Measurements from ENCODE around the gene MBNL2.

MBNL2 gene

DNA sequence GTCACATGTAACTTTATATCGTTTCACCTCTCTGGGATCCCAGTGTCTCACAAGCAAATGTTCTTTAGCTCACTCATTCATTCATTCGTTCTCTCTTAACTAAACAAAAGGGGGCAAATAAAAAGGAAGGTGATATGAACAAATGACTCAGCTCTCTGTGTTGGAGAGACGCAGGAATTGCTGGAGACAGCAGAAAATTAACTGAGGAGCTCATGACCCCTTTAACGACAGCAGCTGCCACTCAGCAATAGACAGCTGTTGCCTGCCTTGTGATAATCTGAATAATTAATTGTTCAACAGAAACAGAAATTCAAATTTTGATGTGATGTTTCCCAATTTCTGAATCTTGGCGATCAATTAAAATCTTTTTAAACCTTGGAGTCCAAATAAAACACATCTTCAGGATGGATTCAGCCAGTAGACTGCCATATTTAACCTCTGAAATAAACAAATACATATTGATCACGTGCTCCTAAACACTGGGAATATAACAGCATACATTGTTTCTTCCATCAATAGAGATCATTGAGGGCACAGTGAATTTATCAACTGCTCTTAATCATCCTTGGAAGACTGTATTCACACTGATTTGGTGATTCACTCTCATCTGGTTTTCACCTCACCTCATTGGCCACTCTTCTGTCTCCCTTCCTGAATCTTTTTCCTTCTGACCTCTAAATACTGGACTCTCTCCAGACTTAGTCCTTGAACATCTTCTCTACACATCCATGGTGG, 63.3 kb downstream of the MBNL2 start:
- TF ChIP-seq EZH2phosphoT487 (IDR thresholded peaks at IDR 0.05; ENCODE audit: low read length) (no peak), EZH2 (optimal IDR thresholded peaks at IDR 0.05; ENCODE audit: low read depth, low read length) (no peak)
- TF ChIP-seq, protein P1, sequence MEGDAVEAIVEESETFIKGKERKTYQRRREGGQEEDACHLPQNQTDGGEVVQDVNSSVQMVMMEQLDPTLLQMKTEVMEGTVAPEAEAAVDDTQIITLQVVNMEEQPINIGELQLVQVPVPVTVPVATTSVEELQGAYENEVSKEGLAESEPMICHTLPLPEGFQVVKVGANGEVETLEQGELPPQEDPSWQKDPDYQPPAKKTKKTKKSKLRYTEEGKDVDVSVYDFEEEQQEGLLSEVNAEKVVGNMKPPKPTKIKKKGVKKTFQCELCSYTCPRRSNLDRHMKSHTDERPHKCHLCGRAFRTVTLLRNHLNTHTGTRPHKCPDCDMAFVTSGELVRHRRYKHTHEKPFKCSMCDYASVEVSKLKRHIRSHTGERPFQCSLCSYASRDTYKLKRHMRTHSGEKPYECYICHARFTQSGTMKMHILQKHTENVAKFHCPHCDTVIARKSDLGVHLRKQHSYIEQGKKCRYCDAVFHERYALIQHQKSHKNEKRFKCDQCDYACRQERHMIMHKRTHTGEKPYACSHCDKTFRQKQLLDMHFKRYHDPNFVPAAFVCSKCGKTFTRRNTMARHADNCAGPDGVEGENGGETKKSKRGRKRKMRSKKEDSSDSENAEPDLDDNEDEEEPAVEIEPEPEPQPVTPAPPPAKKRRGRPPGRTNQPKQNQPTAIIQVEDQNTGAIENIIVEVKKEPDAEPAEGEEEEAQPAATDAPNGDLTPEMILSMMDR (IDR thresholded peaks at IDR 0.05; ENCODE audit: low read length) = no peak
- H3K27ac ChIP-seq (ENCODE audit: low read length) = no peak overlapping the region
- H3K9me3 ChIP-seq (replicated peaks; ENCODE audit: insufficient read depth, low read length) = no peaks in the 10 kb centered on the region
- H4K20me1 ChIP-seq (ENCODE audit: insufficient read depth, low read length) = no peaks in the 10 kb centered on the region
- no peak overlapping the region for H2AFZ ChIP-seq (ENCODE audit: low read length)
- H3K4me3 ChIP-seq (ENCODE audit: low read length) = no peak overlapping the region
- H3K9me2 ChIP-seq (replicated peaks; ENCODE audit: insufficient read depth, low read length) = no peaks in the 10 kb centered on the region
- H3K36me3 ChIP-seq (replicated peaks; ENCODE audit: insufficient read depth, low read length) = no peaks in the 10 kb centered on the region
- no peaks in the 10 kb centered on the region for H3F3A ChIP-seq (ENCODE audit: insufficient read depth, low read length)
- H3K27me3 ChIP-seq (replicated peaks; ENCODE audit: insufficient read depth, low read length) = no peaks in the 10 kb centered on the region
- H3K9ac ChIP-seq (ENCODE audit: low read length) = no peak overlapping the region
- no peak for DNase-seq
- 0 out of 2 replicates have a peak, but pooled peaks cover 6% of the 10 kb centered on the region for H3K4me1 ChIP-seq (ENCODE audit: low read length)
- peaks cover 73% of the 10 kb centered on the region for H3K79me2 ChIP-seq (ENCODE audit: low read length)
- H3K4me2 ChIP-seq (ENCODE audit: low read depth, low read length) = no peak overlapping the region

DNA sequence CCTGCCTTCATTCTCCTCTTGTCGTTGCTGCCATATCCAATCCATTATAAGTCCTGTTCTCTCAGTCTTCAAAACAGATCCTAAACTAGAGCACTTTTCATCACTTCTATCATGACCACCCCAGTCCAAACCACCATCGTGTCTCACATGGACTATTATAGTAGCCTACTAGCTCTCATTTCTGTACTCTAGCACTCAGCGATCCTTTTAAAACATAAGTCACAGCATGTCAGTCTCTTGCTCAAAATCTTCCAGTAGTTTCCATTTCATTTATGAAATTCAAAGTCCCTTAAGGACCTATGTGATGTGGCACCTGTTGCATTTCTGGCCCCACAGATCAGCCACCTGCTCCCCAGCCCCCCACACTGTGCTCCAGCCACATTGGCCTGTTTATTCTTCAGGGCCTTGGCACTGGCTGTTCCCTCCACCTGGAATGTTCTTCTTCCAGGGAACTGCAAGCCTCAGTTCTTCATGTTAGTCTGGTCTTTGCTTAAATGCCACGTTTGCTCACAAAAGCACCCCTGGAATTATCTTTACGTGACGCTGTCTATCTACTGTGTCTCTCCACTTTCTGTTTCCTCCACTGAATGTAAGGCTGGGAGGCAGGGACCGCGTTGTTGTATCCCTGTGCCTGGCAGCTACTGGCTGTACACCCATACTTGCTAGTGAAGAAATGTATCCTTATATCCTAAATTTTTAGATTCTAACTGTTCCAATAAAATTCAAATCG, 64.3 kb downstream of the MBNL2 start:
- Histone ChIP-seq H3F3A (ENCODE audit: insufficient read depth, low read length) (no peaks in the 10 kb centered on the region), H3K9me3 (replicated peaks; ENCODE audit: insufficient read depth, low read length) (no peaks in the 10 kb centered on the region), H3K27me3 (replicated peaks; ENCODE audit: insufficient read depth, low read length) (no peaks in the 10 kb centered on the region), H3K9ac (ENCODE audit: low read length) (no peak overlapping the region), H3K4me1 (ENCODE audit: low read length) (0 out of 2 replicates have a peak, but pooled peaks cover 6% of the 10 kb centered on the region), H4K20me1 (ENCODE audit: insufficient read depth, low read length) (no peaks in the 10 kb centered on the region), H3K4me2 (ENCODE audit: low read depth, low read length) (no peak overlapping the region), H3K9me2 (replicated peaks; ENCODE audit: insufficient read depth, low read length) (no peaks in the 10 kb centered on the region), H2AFZ (ENCODE audit: low read length) (no peak overlapping the region), H3K79me2 (ENCODE audit: low read length) (peaks cover 66% of the 10 kb centered on the region), H3K27ac (ENCODE audit: low read length) (no peak overlapping the region), H3K4me3 (ENCODE audit: low read length) (no peak overlapping the region), H3K36me3 (replicated peaks; ENCODE audit: insufficient read depth, low read length) (no peaks in the 10 kb centered on the region)
- no peak for TF ChIP-seq EZH2phosphoT487 (IDR thresholded peaks at IDR 0.05; ENCODE audit: low read length)
- TF ChIP-seq, protein P1 (IDR thresholded peaks at IDR 0.05; ENCODE audit: low read length) = no peak
- TF ChIP-seq EZH2 (optimal IDR thresholded peaks at IDR 0.05; ENCODE audit: low read depth, low read length) = no peak
- DNase-seq = no peak

DNA sequence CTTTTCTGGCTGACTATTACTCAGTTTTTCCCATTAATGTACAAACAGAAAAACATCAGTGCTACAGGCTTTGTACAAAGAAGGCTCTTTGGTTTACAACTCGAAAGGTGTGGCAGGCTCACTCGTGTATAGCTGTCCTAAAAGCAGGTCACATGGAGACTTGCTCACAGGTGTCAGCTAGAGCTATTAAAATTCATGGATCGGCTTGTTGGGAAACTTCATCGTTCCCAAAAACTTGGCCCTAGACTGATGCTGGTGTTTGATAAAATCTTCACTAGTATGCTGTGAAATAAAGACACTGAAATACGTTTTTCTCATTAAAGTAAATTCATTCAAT, 64.9 kb downstream of the MBNL2 start:
- H3K4me3 ChIP-seq (ENCODE audit: low read length) = no peak overlapping the region
- H3K27me3 ChIP-seq (replicated peaks; ENCODE audit: insufficient read depth, low read length) = no peaks in the 10 kb centered on the region
- H3K4me2 ChIP-seq (ENCODE audit: low read depth, low read length) = no peak overlapping the region
- H3F3A ChIP-seq (ENCODE audit: insufficient read depth, low read length) = no peaks in the 10 kb centered on the region
- H4K20me1 ChIP-seq (ENCODE audit: insufficient read depth, low read length) = no peaks in the 10 kb centered on the region
- no peaks in the 10 kb centered on the region for H3K9me3 ChIP-seq (replicated peaks; ENCODE audit: insufficient read depth, low read length)
- H3K4me1 ChIP-seq (ENCODE audit: low read length) = 0 out of 2 replicates have a peak, but pooled peaks cover 6% of the 10 kb centered on the region
- no peak overlapping the region for H3K9ac ChIP-seq (ENCODE audit: low read length)
- peaks cover 60% of the 10 kb centered on the region for H3K79me2 ChIP-seq (ENCODE audit: low read length)
- H3K36me3 ChIP-seq (replicated peaks; ENCODE audit: insufficient read depth, low read length) = no peaks in the 10 kb centered on the region
- TF ChIP-seq, protein P1 (IDR thresholded peaks at IDR 0.05; ENCODE audit: low read length) = no peak
- no peak for TF ChIP-seq EZH2 (optimal IDR thresholded peaks at IDR 0.05; ENCODE audit: low read depth, low read length)
- no peak for TF ChIP-seq EZH2phosphoT487 (IDR thresholded peaks at IDR 0.05; ENCODE audit: low read length)
- no peak overlapping the region for H2AFZ ChIP-seq (ENCODE audit: low read length)
- no peaks in the 10 kb centered on the region for H3K9me2 ChIP-seq (replicated peaks; ENCODE audit: insufficient read depth, low read length)
- H3K27ac ChIP-seq (ENCODE audit: low read length) = no peak overlapping the region
- DNase-seq = no peak

Data from MM.1S (cell line).